Activated CD8-positive, alpha-beta T cell treated with anti-CD3 and anti-CD28 coated beads, Interleukin-2, amount 10 ng/mL, durations not matched to agents 7 days and 5 days (primary cell): ENCODE data around the gene RAD51C. TPM values are rescaled to one million over a fixed set of nuclear protein-coding genes. Genes with fewer than 3 reads are reported as not detected.
"Not testable (repeated sequence)": the region's sequence is repeated elsewhere in the genome, so short reads cannot be mapped to it uniquely, and the experiment has no call there.

Source experiments
- ATAC-seq: fragments of 150-1000 bp; cut with Tn5 transposase; one replicate; pipeline ENCODE4 v1.10.0; 2021; ENCODE audit warnings: moderate library complexity
- CTCF ChIA-PET: fragments of 350-600 bp; sonication (Branson Sonifier 250); formaldehyde crosslinking; loops from one replicate; lab custom pipeline; 2021; ENCODE audit warnings: antibody characterized with exemption; lab: Charles Lee
- POLR2A ChIA-PET: fragments of 350-600 bp; sonication (Branson Sonifier 250); formaldehyde crosslinking; loops from one replicate; lab custom pipeline; 2021; ENCODE audit warnings: antibody characterized with exemption; lab: Charles Lee
- DNase-seq: peaks from one replicate; pipeline ENCODE4 v3.0.0-alpha.2; 2020
- H3K27ac Mint-ChIP-seq: one replicate; pipeline ENCODE4 v1.8.0; 2021; ENCODE audit warnings: mild to moderate bottlenecking, mixed read lengths
- H3K27me3 Mint-ChIP-seq: one replicate; pipeline ENCODE4 v1.8.0; 2021; ENCODE audit warnings: low read depth, mixed read lengths
- H3K36me3 Mint-ChIP-seq: one replicate; pipeline ENCODE4 v1.8.0; 2021; ENCODE audit warnings: low read depth, mixed read lengths
- H3K4me1 Mint-ChIP-seq: one replicate; pipeline ENCODE4 v1.8.0; 2021; ENCODE audit warnings: low read depth, mixed read lengths
- H3K4me3 Mint-ChIP-seq: one replicate; pipeline ENCODE4 v1.8.0; 2021; ENCODE audit warnings: mild to moderate bottlenecking, mixed read lengths
- H3K9me3 Mint-ChIP-seq: one replicate; pipeline ENCODE4 v1.8.0; 2022; ENCODE audit warnings: mixed read lengths; ENCODE audit not compliant: insufficient read depth
- total RNA-seq, 2 experiments: library from RNA; stranded (reverse); gene quantifications; one replicate each; pipeline ENCODE4 v1.2.3, GENCODE V29; 2021

RAD51C gene
- 10 to 100 TPM; 70.6 to 70.8 TPM for total RNA-seq

DNA sequence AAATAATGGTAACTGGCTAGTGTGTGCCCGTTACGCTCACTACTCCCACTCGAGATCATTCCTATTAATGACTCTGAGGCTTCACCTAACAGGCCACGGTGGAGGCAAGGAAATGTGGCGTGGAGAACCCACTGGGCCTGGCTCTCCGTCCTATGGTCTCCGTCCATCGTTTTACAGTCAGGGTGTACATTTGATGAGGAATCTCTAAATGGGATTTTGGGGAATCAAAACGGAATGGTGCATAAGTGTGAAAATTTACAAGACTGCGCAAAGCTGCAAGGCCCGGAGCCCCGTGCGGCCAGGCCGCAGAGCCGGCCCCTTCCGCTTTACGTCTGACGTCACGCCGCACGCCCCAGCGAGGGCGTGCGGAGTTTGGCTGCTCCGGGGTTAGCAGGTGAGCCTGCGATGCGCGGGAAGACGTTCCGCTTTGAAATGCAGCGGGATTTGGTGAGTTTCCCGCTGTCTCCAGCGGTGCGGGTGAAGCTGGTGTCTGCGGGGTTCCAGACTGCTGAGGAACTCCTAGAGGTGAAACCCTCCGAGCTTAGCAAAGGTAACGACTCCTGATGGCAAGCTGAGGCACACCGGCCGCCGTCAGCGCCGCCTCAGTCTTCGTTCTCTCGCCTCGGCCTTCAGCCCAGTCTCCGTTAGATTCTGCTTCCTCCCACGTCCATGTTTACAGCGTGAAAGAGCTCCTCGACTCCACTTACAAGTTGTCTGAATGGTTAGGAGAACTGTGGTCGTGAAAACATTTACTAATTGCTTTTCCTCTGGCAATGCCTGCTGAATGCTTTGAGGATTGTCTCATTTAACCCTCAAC is at the start of gene RAD51C:
RAD51C (plus strand) TSS at position 364 of the 817 bp plus-strand sequence; CDS start at position 406, 42 bp downstream.
- H3K4me3 Mint-ChIP-seq = peak within 1 kb of the TSS; percentile 95
- peaks cover 35% of the 10 kb centered on the region for H3K4me1 Mint-ChIP-seq
- ChIA-PET CTCF (interaction anchor here (0.9 to 2.8 kb wide), 7 partner anchors 18 to 414 kb away, joined by 3 to 9 read pairs (median 5); partner anchors contain the start of gene TRIM37), POLR2A (interaction anchor here (0.6 to 7.7 kb wide), 14 partner anchors 9 to 444 kb away, joined by 3 to 126 read pairs (median 4); partner anchors contain the start of gene TRIM37)
- peak; percentile 93 for DNase-seq
- peak within 1 kb of the TSS; percentile 97 for H3K27ac Mint-ChIP-seq
- H3K9me3 Mint-ChIP-seq = no peaks in the 10 kb centered on the region
- ATAC-seq = peak; percentile 97
- peaks cover 3% of the 10 kb centered on the region for H3K27me3 Mint-ChIP-seq
- peaks cover 29% of the 10 kb centered on the region for H3K36me3 Mint-ChIP-seq

DNA sequence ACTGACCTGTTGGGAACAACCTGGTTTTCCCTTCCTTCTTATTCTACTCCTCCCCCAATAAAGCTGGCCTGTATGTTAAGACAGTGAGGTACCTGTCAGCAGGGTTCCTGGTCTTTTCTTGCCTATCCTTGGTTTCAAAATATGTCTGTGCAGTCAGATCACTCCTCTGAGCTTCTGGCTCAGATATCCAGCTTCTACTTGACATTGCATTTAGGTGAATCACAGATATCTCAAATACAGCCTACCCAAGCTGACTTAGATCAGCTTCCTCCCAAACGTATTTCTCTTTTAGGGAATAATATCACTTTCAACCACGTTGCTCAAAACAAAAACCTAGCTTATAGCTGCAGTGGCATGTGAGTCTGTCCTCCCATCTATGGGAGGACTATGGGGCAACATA is 49.3 kb upstream of the RAD51C start:
- H3K4me1 Mint-ChIP-seq = no peaks in the 10 kb centered on the region
- no peak for DNase-seq
- no peaks in the 10 kb centered on the region for H3K36me3 Mint-ChIP-seq
- no peak for ATAC-seq
- no peak overlapping the region for H3K4me3 Mint-ChIP-seq
- no peaks in the 10 kb centered on the region for H3K9me3 Mint-ChIP-seq
- no peaks in the 10 kb centered on the region for H3K27me3 Mint-ChIP-seq
- H3K27ac Mint-ChIP-seq = no peak overlapping the region
- ChIA-PET POLR2A (interaction anchor here (0.6 to 5.1 kb wide), 4 partner anchors 12 to 442 kb away, joined by 3 to 111 read pairs (median 4); no protein-coding TSS in a partner anchor), CTCF (interaction anchor here (1.2 to 1.3 kb wide), 2 partner anchors 11 to 124 kb away, joined by 3 to 4 read pairs; no protein-coding TSS in a partner anchor)

DNA sequence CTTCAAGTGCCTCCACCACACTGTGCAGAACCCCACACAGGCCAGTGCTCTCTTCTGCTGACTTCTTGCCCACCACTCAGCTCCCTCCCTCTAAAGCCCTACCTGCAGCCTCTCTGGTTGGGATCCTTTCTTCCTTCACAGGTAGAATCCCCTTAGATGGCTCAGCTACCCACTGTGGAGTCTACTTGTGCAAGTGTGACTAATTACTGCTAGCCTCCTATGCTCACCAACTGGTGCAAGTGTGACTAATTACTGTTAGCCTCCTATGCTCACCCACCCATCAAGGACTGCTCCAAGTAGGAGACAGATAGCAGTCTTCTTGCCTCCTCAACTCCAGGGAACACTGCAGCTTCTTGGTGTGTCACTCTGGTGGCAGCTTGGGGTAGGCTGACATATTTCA is 44.2 kb upstream of the RAD51C start:
- Mint-ChIP-seq H3K9me3 (no peaks in the 10 kb centered on the region), H3K4me3 (no peak overlapping the region), H3K36me3 (no peaks in the 10 kb centered on the region), H3K4me1 (no peaks in the 10 kb centered on the region), H3K27me3 (peaks cover 2% of the 10 kb centered on the region), H3K27ac (no peak overlapping the region)
- DNase-seq (no peak), ATAC-seq (no peak)
- POLR2A ChIA-PET = interaction anchor here (0.7 to 3.4 kb wide), 2 partner anchors 16 to 130 kb away, joined by 4 to 30 read pairs; no protein-coding TSS in a partner anchor
- CTCF ChIA-PET = no interaction called here

DNA sequence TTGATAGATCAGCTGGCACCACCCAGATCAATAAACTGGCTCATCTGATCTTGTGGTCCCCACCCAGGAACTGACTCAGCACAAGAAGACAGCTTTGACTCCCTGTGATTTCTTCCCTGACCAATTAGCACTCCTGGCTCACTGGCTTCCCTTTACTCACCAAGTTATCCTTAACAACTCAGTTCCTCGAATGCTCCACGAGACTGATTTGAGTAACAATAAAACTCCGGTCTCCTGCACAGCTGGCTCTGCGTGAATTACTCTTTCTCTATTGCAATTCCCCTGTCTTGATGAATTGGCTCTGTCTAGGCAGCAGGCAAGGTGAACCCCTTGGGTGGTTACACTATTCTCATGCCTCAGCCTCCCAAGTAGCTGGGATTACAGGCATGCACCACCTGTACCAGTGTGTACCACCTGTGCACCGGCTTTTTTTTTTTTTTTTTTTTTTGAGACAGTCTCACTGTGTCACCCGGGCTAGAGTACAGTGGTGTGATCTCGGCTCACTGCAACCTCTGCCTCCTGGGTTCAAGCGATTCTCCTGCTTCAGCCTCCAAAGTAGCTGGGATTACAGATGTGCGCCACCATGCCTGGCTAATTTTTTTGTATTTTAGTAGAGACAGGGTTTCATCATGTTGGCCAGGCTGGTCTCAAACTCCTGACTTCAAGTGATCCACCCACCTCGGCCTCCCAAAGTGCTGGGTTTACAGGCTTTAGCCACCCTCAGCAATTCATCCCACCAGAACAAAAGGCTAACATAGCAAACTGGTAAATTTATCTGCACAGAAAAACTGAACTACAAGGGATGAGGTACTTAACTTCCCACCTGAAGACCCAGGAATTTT is 34.2 kb upstream of the RAD51C start:
- peaks cover 19% of the 10 kb centered on the region for H3K4me1 Mint-ChIP-seq
- peak overlapping the region; percentile 1 for H3K27ac Mint-ChIP-seq
- peak; percentile 28 for DNase-seq
- peak overlapping the region; percentile 65 for H3K4me3 Mint-ChIP-seq
- peak; percentile 34 for ATAC-seq
- ChIA-PET CTCF (interaction anchor here (0.9 kb wide), 1 partner anchor 27 kb away, joined by 4 read pairs; no protein-coding TSS in a partner anchor), POLR2A (interaction anchor here (0.8 to 9.7 kb wide), 8 partner anchors 8 to 344 kb away, joined by 3 to 272 read pairs (median 5); partner anchors contain the start of genes RAD51C and TEX14)
- H3K9me3 Mint-ChIP-seq, H3K36me3 Mint-ChIP-seq, H3K27me3 Mint-ChIP-seq: not testable (repeated sequence)

DNA sequence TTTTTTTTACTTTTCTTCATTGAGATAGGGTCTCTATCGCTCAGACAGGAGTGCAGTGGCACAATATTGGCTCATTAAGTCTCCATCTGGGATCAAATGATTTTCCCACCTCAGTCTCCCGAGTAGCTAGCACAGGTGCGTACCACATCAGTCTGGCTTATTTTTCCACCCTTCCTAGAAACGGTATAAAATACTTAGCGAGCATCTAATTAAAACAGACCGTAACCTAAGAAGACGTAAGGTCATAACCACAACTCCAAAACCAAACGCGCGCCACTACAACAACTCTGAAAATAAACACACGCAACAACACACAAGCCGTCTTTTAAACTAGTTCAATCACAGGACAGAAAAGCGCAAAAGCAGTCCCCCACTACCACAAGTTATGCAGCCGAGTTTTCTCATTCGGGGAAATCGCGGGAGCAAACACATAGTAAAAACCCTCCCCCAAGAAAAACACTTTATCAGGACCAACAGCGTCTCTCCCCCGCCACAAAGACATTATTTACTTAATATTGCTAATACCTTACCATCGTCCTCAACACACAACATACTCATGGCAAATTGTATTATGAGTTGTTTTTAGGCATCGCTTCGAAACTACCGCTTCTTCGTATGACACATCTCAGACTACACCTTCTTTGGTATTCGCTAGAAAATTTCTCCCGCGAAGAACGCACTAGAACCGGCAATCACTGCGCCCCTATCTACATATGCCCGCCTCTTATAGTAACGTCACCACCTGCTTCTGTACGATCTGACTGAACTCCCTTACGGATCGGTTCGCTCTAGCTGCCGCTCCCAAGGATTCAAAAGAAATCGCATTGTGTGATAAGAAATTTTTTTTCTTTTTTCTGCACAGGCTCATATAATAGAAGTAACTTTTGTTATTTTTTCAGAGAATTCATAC is 33.3 kb upstream of the RAD51C start:
- ChIA-PET CTCF (no interaction called here), POLR2A (interaction anchor here (0.6 to 9.7 kb wide), 12 partner anchors 9 to 343 kb away, joined by 3 to 272 read pairs (median 4); partner anchors contain the start of genes RAD51C and TEX14)
- peak overlapping the region; percentile 65 for H3K4me3 Mint-ChIP-seq
- peaks cover 9% of the 10 kb centered on the region for H3K27me3 Mint-ChIP-seq
- peak; percentile 83 for DNase-seq
- ATAC-seq = peak; percentile 82
- peaks cover 19% of the 10 kb centered on the region for H3K4me1 Mint-ChIP-seq
- no peaks in the 10 kb centered on the region for H3K36me3 Mint-ChIP-seq
- H3K9me3 Mint-ChIP-seq = no peaks in the 10 kb centered on the region
- peak overlapping the region; percentile 90 for H3K27ac Mint-ChIP-seq

DNA sequence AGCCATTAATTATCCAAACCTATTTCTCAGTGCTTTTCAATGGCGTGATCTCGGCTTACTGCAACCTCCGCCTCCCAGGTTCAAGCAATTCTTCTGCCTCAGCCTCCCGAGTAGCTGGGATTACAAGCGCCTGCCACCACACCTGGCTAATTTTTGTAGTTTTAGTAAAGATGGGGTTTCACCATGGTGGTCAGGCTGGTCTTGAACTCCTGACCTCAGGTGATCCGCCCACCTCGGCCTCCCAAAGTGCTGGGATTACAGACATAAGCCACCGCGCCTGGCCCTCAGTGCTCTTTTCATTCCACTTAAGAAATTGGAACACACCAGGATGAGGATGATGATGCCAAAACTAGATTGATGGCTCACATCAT is 32.7 kb upstream of the RAD51C start:
- Mint-ChIP-seq H3K4me3 (peak overlapping the region; percentile 65), H3K4me1 (peaks cover 19% of the 10 kb centered on the region)
- ATAC-seq, H3K27ac Mint-ChIP-seq, DNase-seq, H3K9me3 Mint-ChIP-seq, CTCF ChIA-PET, H3K36me3 Mint-ChIP-seq, H3K27me3 Mint-ChIP-seq: not testable (repeated sequence)
- POLR2A ChIA-PET = interaction anchor here (0.6 to 9.7 kb wide), 7 partner anchors 12 to 72 kb away, joined by 3 to 272 read pairs (median 4); partner anchors contain the start of genes RAD51C and TEX14

DNA sequence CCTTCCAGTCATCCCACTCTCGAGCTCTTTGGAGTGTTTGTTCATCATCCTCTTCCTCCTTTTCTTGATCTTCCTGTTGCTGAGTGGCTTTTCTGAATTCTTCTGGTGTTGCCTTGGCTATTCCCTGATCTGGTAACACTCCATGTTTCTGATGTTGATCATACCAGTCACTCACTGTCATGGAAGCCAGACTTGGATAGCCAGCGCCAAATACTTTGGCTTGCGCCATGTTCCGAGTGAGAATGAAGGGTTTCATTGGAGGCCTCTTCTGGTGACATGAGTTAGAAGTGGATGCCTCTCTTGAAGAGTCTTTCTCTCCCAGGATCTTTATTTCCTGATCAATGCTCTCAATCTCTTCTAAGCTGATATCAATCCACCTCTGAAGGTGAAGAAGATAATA is 31.8 kb upstream of the RAD51C start:
- ATAC-seq = no peak
- H3K9me3 Mint-ChIP-seq = no peaks in the 10 kb centered on the region
- no peak overlapping the region for H3K4me3 Mint-ChIP-seq
- H3K36me3 Mint-ChIP-seq = no peaks in the 10 kb centered on the region
- no peak overlapping the region for H3K27ac Mint-ChIP-seq
- ChIA-PET POLR2A (interaction anchor here (9.7 kb wide), 1 partner anchor 29 kb away, joined by 272 read pairs; no protein-coding TSS in a partner anchor), CTCF (interaction anchor here (1.0 to 1.4 kb wide), 2 partner anchors 11 to 21 kb away, joined by 3 read pairs; no protein-coding TSS in a partner anchor)
- peaks cover 9% of the 10 kb centered on the region for H3K27me3 Mint-ChIP-seq
- peaks cover 19% of the 10 kb centered on the region for H3K4me1 Mint-ChIP-seq
- DNase-seq = no peak

DNA sequence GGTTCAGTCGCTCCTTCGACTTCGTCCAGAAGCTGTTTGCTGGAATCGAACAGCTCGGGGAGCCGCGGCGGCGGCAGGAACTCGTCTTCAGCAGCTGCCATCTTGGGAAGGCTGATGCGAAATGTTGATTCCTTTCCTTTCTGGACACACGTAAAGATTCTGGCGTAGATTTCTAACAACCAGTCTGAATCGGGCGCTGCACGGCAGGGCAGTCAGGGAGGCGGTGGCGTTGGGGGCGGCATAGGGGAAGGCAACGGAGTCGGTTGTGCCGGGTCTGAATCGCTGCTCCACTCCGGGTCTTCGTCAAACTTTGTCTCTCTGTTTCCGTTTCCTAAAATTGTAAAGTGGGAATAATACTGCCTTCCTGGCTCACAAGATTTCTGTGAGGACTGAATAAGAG is 30.9 kb upstream of the RAD51C start:
- no peaks in the 10 kb centered on the region for H3K9me3 Mint-ChIP-seq
- POLR2A ChIA-PET = interaction anchor here (9.7 kb wide), 1 partner anchor 30 kb away, joined by 272 read pairs; no protein-coding TSS in a partner anchor
- ATAC-seq (no peak), DNase-seq (no peak)
- CTCF ChIA-PET = interaction anchor here (1.4 kb wide), 1 partner anchor 10 kb away, joined by 3 read pairs; no protein-coding TSS in a partner anchor
- no peaks in the 10 kb centered on the region for H3K36me3 Mint-ChIP-seq
- peaks cover 20% of the 10 kb centered on the region for H3K4me1 Mint-ChIP-seq
- no peak overlapping the region for H3K4me3 Mint-ChIP-seq
- no peak overlapping the region for H3K27ac Mint-ChIP-seq
- H3K27me3 Mint-ChIP-seq = peaks cover 11% of the 10 kb centered on the region

DNA sequence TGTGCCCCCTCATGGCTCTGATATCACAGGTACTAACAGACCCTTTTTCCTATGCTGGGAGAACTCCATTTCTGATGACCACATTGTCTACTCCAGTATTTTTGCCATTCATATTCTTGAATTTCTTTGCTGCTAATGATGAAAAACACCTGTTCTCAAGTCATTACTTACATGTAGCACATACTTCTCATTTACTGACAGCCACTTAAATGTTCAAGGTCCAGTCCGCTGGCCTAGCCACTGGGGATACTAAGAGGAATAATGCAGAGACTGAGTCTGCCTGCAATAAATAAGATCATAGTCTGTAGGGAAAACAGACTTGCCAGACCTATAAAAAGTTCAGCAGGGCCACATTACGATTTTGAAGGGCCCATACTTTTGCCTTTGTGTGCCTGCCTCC is 28.1 kb upstream of the RAD51C start:
- Mint-ChIP-seq H3K36me3 (no peaks in the 10 kb centered on the region), H3K4me3 (no peak overlapping the region), H3K4me1 (peaks cover 8% of the 10 kb centered on the region), H3K9me3 (no peaks in the 10 kb centered on the region), H3K27ac (no peak overlapping the region), H3K27me3 (peaks cover 21% of the 10 kb centered on the region)
- DNase-seq (no peak), ATAC-seq (no peak)
- ChIA-PET CTCF (no interaction called here), POLR2A (interaction anchor here (1.0 to 1.3 kb wide), 2 partner anchors 32 kb away, joined by 3 to 8 read pairs; no protein-coding TSS in a partner anchor)
